ENCODE data around the gene NOX3. TPM values are rescaled to one million over a fixed set of nuclear protein-coding genes. Genes with fewer than 3 reads are reported as not detected.

Gene NOX3
- total RNA-seq, 1 experiment from 2014 or later, result not detected

GRCh38 chr6:155443168-155443567, 12.5 kb downstream of the NOX3 start:
- no peak overlapping the region for H3K4me2 ChIP-seq (ENCODE audit: insufficient read depth, insufficient read length, low read length)
- no peak overlapping the region for H2BK15ac ChIP-seq (ENCODE audit: low read depth, low read length)
- H3K4me1 Mint-ChIP-seq, result 0 out of 4 replicates have a peak, but pooled peaks cover 0 to 2% of the 10 kb centered on the region in 2 experiments
- H2BK12ac ChIP-seq (ENCODE audit: insufficient read length, low read depth, low read length), result no peak overlapping the region
- no peak overlapping the region for H2BK5ac ChIP-seq (ENCODE audit: insufficient read length, low read length)
- no peak overlapping the region for H3K23ac ChIP-seq (ENCODE audit: insufficient read length, low read depth, low read length)
- H3K14ac ChIP-seq (ENCODE audit: insufficient read depth, low read length), result no peak overlapping the region
- no peak for TF ChIP-seq CTCF (conservative IDR thresholded peaks at IDR 0.05)
- H3K9me3 Mint-ChIP-seq, result no peaks in the 10 kb centered on the region
- H3K79me2 ChIP-seq (ENCODE audit: insufficient read depth, low read length), result no peaks in the 10 kb centered on the region
- no peak overlapping the region for H3K27ac Mint-ChIP-seq
- no peak overlapping the region for H2AK5ac ChIP-seq (ENCODE audit: insufficient read length, low read length)
- H3K36me3 Mint-ChIP-seq (ENCODE audit: insufficient read depth in 1 of 3, low read depth in 3 of 3), result no peaks in the 10 kb centered on the region
- whole genome bisulfite sequencing (ENCODE audit: extremely low coverage, insufficient read length, low lambda C conversion rate), result no CpG with 5 or more reads among the region's 9 CpGs
- H4K91ac ChIP-seq (ENCODE audit: insufficient read length, low read depth, low read length), result no peak overlapping the region
- no peaks in the 10 kb centered on the region for H3K9me3 ChIP-seq (ENCODE audit: control insufficient read depth, low read depth, low read length)
- H3K27me3 ChIP-seq (ENCODE audit: insufficient read depth, low read length), result no peaks in the 10 kb centered on the region
- H3K4me3 Mint-ChIP-seq, result no peak overlapping the region
- no peak overlapping the region for H3K4ac ChIP-seq (ENCODE audit: low read depth, low read length)
- no peak overlapping the region for H2BK20ac ChIP-seq (ENCODE audit: low read depth, low read length, poor library complexity, severe bottlenecking)
- H4K20me1 ChIP-seq (ENCODE audit: control insufficient read depth, insufficient read depth, insufficient read length), result no peaks in the 10 kb centered on the region
- no peak overlapping the region for H3K9ac ChIP-seq (ENCODE audit: extremely low read depth, insufficient read length, low read length)
- no peaks in the 10 kb centered on the region for H3K79me1 ChIP-seq (ENCODE audit: insufficient read depth, low read depth, low read length, poor library complexity, severe bottlenecking)
- H3K27ac ChIP-seq (ENCODE audit: insufficient read length, low read depth, low read length), result no peak overlapping the region
- no peak overlapping the region for H4K8ac ChIP-seq (replicated peaks; ENCODE audit: insufficient read length, low read depth, low read length)
- no peak overlapping the region for H3K18ac ChIP-seq (ENCODE audit: insufficient read length, low read depth, low read length)
- H2AFZ ChIP-seq (ENCODE audit: low read length), result no peak overlapping the region
- H4K5ac ChIP-seq (ENCODE audit: insufficient read length, low read depth, low read length), result no peak overlapping the region
- H3T11ph ChIP-seq (ENCODE audit: low read length), result no peak overlapping the region
- no peak for DNase-seq
- no peaks in the 10 kb centered on the region for H3K4me1 ChIP-seq (ENCODE audit: insufficient read depth, low read length)
- no peaks in the 10 kb centered on the region for H3K27me3 Mint-ChIP-seq (ENCODE audit: low read depth)
- H2BK120ac ChIP-seq (ENCODE audit: low read depth, low read length, poor library complexity, severe bottlenecking), result no peak overlapping the region
- no peak overlapping the region for H3K56ac ChIP-seq (ENCODE audit: insufficient read length, low read depth, low read length)
- H3K23me2 ChIP-seq (ENCODE audit: insufficient read length, low read depth, low read length, poor library complexity, severe bottlenecking), result no peaks in the 10 kb centered on the region
